D721Med (cell line): ENCODE results near the gene SLC2A10.

Source experiments
- DNase-seq: peaks from one replicate; pipeline ENCODE4 v3.0.0; 2011; ENCODE audit warnings: low spot score; ENCODE audit not compliant: insufficient read length
- FAIRE-seq: peaks from 2 replicates; lab custom pipeline; 2011; peaks lifted over from hg19 to GRCh38; lab: Jason Lieb, UNC
- TF ChIP-seq, protein P1 (sequence below): IDR thresholded peaks from 2 replicates; pipeline ENCODE4 v1.5.1; 2012; ENCODE audit warnings: mild to moderate bottlenecking, control low read depth; ENCODE audit not compliant: insufficient read depth; ENCODE audit errors: missing control alignments

SLC2A10 gene

GRCh38 chr20:46709459-46710152 lies at the start of gene SLC2A10:
SLC2A10 (plus strand) TSS chr20:46709649; CDS start chr20:46709737, 88 bp downstream.
- DNase-seq (no peak), FAIRE-seq (no peak)
- TF ChIP-seq, protein P1, sequence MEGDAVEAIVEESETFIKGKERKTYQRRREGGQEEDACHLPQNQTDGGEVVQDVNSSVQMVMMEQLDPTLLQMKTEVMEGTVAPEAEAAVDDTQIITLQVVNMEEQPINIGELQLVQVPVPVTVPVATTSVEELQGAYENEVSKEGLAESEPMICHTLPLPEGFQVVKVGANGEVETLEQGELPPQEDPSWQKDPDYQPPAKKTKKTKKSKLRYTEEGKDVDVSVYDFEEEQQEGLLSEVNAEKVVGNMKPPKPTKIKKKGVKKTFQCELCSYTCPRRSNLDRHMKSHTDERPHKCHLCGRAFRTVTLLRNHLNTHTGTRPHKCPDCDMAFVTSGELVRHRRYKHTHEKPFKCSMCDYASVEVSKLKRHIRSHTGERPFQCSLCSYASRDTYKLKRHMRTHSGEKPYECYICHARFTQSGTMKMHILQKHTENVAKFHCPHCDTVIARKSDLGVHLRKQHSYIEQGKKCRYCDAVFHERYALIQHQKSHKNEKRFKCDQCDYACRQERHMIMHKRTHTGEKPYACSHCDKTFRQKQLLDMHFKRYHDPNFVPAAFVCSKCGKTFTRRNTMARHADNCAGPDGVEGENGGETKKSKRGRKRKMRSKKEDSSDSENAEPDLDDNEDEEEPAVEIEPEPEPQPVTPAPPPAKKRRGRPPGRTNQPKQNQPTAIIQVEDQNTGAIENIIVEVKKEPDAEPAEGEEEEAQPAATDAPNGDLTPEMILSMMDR, result no peak

DNA sequence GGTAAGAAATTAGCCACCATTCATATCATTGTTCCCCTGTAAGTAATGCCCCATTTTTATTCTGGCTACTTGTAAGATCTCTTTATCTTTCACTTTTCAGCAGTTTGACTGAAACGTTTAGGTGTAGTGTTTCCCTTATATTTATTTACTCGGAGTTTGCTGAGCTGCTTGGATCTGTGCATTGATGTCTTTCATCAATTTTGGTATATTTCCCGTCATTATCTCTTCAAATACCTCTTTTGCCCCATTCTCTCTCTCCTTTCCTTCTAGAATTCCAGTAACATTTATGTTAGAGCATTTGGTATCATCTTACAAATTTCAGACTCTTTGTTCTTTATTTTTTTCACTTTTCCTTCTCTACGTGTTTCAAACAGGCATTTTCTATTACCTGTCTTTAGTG lies 49.0 kb upstream of the SLC2A10 start:
- TF ChIP-seq, protein P1, result no peak
- FAIRE-seq (no peak), DNase-seq (no peak)

GRCh38 chr20:46661659-46662058 lies 47.8 kb upstream of the SLC2A10 start:
- TF ChIP-seq, protein P1, result no peak
- FAIRE-seq (no peak), DNase-seq (no peak)

- DNase-seq, result no peak
- FAIRE-seq, result no peak
Measured at GRCh38 chr20:46663531-46663930, 45.9 kb upstream of the SLC2A10 start.

DNA sequence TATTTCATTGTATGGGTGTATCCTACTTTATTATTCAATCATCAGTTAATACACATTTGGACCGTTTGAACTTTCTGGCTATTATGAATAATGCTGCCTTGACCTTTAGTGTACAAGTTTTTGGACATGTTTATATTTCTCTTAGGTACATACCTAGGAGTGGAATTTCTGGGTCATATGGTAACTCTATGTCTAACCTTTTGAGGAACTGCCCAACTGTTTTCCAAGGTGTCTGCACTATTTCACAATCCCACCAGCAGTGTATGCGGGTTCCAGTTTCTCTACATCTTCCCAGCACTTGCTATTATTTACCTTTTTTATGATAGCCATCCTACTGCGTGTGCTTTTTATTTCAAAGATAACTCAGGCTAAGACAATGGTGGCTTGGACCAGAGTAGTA lies 43.8 kb upstream of the SLC2A10 start:
- TF ChIP-seq, protein P1, result no peak
- FAIRE-seq (no peak), DNase-seq (no peak)

More at GRCh38 chr20:46663531-46663930, 45.9 kb upstream of the SLC2A10 start:
- TF ChIP-seq, protein P1, result no peak

DNA sequence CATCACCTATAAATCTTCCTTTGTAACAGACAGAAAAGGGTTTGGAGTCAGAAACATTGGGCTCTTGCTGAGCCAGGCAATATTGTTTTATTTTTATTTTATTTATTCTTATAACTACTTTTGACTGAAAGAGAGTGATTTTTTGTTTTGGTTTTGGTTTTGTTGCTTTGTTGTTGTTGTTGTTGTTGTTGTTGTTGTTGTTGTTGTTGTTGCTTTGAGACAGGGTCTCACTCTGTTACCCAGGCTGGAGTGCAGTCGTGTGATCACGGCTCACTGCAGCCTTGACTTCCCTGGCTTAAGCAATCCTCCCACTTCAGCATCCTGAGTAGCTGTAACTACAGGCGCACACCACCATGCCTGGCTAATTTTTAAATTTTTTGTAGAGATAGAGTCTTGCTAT lies 43.1 kb upstream of the SLC2A10 start:
- FAIRE-seq (no peak), DNase-seq (no peak)

More for the DNA sequence above, 43.1 kb upstream of the SLC2A10 start:
- TF ChIP-seq, protein P1, result no peak
